GM19043 (cell line): Measurements from ENCODE around the gene DLL4.
A peak's percentile ranks its signal among the peaks of the same experiment; 100 is the strongest.
"Not testable (repeated sequence)": the region's sequence is repeated elsewhere in the genome, so short reads cannot be mapped to it uniquely, and the experiment has no call there.

ENCODE experiments used
- ATAC-seq: cut with Tn5 transposase; IDR thresholded peaks from one replicate; pipeline ENCODE4 v1.9.1; 2021; ENCODE audit warnings: low read depth; ENCODE audit not compliant: unreplicated experiment

The DLL4 gene

GRCh38 chr15:40940296-40940801 is 11.2 kb downstream of the DLL4 start:
- no peak for ATAC-seq

- no peak for ATAC-seq
These were observed 12.0 kb downstream of the DLL4 start for GRCh38 chr15:40941068-40941527.

- ATAC-seq: peak; percentile 50
These were observed 12.6 kb downstream of the DLL4 start for GRCh38 chr15:40941528-40942336.

GRCh38 chr15:40942337-40942854 is 13.3 kb downstream of the DLL4 start:
- no peak for ATAC-seq

GRCh38 chr15:40942878-40943277 is 13.7 kb downstream of the DLL4 start:
- no peak for ATAC-seq

- no peak for ATAC-seq
These were observed 14.7 kb downstream of the DLL4 start for GRCh38 chr15:40943764-40944365.

- no peak for ATAC-seq
These were observed 15.6 kb downstream of the DLL4 start for GRCh38 chr15:40944510-40945296.

- ATAC-seq: no peak
These were observed 19.8 kb downstream of the DLL4 start for GRCh38 chr15:40948706-40949473.

- no peak for ATAC-seq
These were observed 20.6 kb downstream of the DLL4 start for GRCh38 chr15:40949756-40950207.

GRCh38 chr15:40951764-40952163 is 22.6 kb downstream of the DLL4 start:
- ATAC-seq: no peak

GRCh38 chr15:40952301-40952900 is 23.3 kb downstream of the DLL4 start:
- no peak for ATAC-seq

GRCh38 chr15:40952901-40953712 is 24.0 kb downstream of the DLL4 start, which contains the start of gene CHAC1:
Gene CHAC1 (plus strand): TSS chr15:40953471. CDS start chr15:40953584, 113 bp downstream.
- ATAC-seq: peak; percentile 94

- no peak for ATAC-seq
These were observed 24.6 kb downstream of the DLL4 start for GRCh38 chr15:40953713-40954074.

GRCh38 chr15:40954158-40954848 is 25.2 kb downstream of the DLL4 start:
- ATAC-seq: not testable (repeated sequence)

- ATAC-seq: no peak
These were observed 26.2 kb downstream of the DLL4 start for GRCh38 chr15:40955141-40955903.

- no peak for ATAC-seq
These were observed 26.9 kb downstream of the DLL4 start for GRCh38 chr15:40955930-40956540.

GRCh38 chr15:40956541-40956982 is 27.4 kb downstream of the DLL4 start:
- ATAC-seq: no peak
